Smooth muscle cell (in vitro differentiated cells): ENCODE results near the gene LY6G6F. TPM values are rescaled to one million over a fixed set of nuclear protein-coding genes. Genes with fewer than 3 reads are reported as not detected.
A peak's percentile ranks its signal among the peaks of the same experiment; 100 is the strongest.

Experiments used
- DNase-seq: peaks from one replicate; lab custom pipeline; 2025; ENCODE audit not compliant: unreplicated experiment; lab: John Stamatoyannopoulos, UW
- H2AFZ ChIP-seq: fragments of 200-600 bp; sonication (generic); 2 replicates; pipeline ENCODE4 v1.6.0; 2016; ENCODE audit warnings: antibody characterized with exemption, low read depth, mild to moderate bottlenecking
- H3F3A ChIP-seq: fragments of 200-600 bp; sonication (generic); 2 replicates; pipeline ENCODE4 v1.6.0; 2017; ENCODE audit warnings: antibody characterized with exemption, low read depth
- H3K27ac ChIP-seq: fragments of 200-600 bp; sonication (generic); 2 replicates; pipeline ENCODE4 v1.5.1; 2016; ENCODE audit warnings: low read depth, mild to moderate bottlenecking
- H3K27me3 ChIP-seq: fragments of 200-600 bp; sonication (generic); 2 replicates; pipeline ENCODE4 v1.6.1; 2016; ENCODE audit warnings: low read depth, mild to moderate bottlenecking
- H3K36me3 ChIP-seq: fragments of 200-600 bp; sonication (generic); 2 replicates; pipeline ENCODE4 v1.5.1; 2016; ENCODE audit warnings: low read depth
- H3K4me1 ChIP-seq: fragments of 200-600 bp; sonication (generic); 2 replicates; pipeline ENCODE4 v1.5.1; 2016; ENCODE audit warnings: low read depth
- H3K4me2 ChIP-seq: fragments of 200-600 bp; sonication (generic); 2 replicates; pipeline ENCODE4 v1.6.0; 2016; ENCODE audit warnings: mild to moderate bottlenecking
- H3K4me3 ChIP-seq: fragments of 200-600 bp; sonication (generic); 2 replicates; pipeline ENCODE4 v1.5.1; 2016; ENCODE audit warnings: mild to moderate bottlenecking
- H3K79me2 ChIP-seq: fragments of 200-600 bp; sonication (generic); 2 replicates; pipeline ENCODE4 v1.6.0; 2016; ENCODE audit warnings: low read depth, mild to moderate bottlenecking
- H3K9ac ChIP-seq: fragments of 200-600 bp; sonication (generic); 2 replicates; pipeline ENCODE4 v1.6.0; 2016; ENCODE audit warnings: low read depth
- H3K9me3 ChIP-seq: fragments of 200-600 bp; sonication (generic); replicated peaks from 2 replicates; pipeline ENCODE4 v1.5.1; 2016; ENCODE audit warnings: low read depth
- H4K20me1 ChIP-seq: fragments of 200-600 bp; sonication (generic); 2 replicates; pipeline ENCODE4 v1.6.0; 2016; ENCODE audit warnings: low read depth
- WGBS: methylation state at CpG from one replicate; pipeline ENCODE4 v1.1.7; 2016; ENCODE audit warnings: low lambda C conversion rate; 5-methylcytosine and 5-hydroxymethylcytosine counted together
- polyA plus RNA-seq: library from polyadenylated mRNA; unstranded; fragments of >200 nt; fragmentation: Nextera tagmentation; extraction: Ambion mirVana; gene quantifications from 2 replicates; pipeline ENCODE4 v1.2.1, GENCODE V29; 2016
- total RNA-seq: library from RNA; depleted of rRNA; stranded (reverse); fragments of >200 nt; gene quantifications from 2 replicates; pipeline ENCODE4 v1.2.3, GENCODE V29; 2014
- TF ChIP-seq, protein P1 (sequence below): fragments of 200-600 bp; sonication (generic); IDR thresholded peaks from 2 replicates; pipeline ENCODE4 v1.5.1; 2017; ENCODE audit warnings: borderline replicate concordance, mild to moderate bottlenecking, antibody characterized with exemption; ENCODE audit not compliant: insufficient read depth, poor library complexity, severe bottlenecking

LY6G6F gene
- total and polyA plus RNA-seq, 2 experiments from 2014 or later = not detected

DNA sequence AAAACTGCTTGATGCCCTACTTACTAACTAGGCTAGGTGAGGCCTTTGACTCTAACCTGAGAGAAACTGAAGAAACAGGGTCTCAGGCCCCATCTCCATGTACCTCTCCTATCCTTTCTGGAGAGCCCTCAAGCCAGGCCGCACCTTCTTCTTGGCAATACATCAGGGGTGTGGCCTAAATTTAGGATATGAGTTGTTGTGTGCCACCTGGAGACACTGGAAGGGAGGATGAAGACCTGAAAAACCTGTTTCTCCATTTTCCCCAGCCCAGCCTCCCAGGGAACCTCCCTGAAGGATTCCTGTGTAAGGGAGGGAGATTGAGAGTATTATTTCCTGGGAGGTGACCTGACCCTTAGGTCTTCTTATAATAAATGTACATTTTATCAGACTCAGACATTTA is 11.6 kb downstream of the LY6G6F start:
- TF ChIP-seq, protein P1, sequence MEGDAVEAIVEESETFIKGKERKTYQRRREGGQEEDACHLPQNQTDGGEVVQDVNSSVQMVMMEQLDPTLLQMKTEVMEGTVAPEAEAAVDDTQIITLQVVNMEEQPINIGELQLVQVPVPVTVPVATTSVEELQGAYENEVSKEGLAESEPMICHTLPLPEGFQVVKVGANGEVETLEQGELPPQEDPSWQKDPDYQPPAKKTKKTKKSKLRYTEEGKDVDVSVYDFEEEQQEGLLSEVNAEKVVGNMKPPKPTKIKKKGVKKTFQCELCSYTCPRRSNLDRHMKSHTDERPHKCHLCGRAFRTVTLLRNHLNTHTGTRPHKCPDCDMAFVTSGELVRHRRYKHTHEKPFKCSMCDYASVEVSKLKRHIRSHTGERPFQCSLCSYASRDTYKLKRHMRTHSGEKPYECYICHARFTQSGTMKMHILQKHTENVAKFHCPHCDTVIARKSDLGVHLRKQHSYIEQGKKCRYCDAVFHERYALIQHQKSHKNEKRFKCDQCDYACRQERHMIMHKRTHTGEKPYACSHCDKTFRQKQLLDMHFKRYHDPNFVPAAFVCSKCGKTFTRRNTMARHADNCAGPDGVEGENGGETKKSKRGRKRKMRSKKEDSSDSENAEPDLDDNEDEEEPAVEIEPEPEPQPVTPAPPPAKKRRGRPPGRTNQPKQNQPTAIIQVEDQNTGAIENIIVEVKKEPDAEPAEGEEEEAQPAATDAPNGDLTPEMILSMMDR = no peak
- H3F3A ChIP-seq = no peaks in the 10 kb centered on the region
- H3K4me2 ChIP-seq = no peak overlapping the region
- no peak overlapping the region for H3K4me3 ChIP-seq
- H3K9me3 ChIP-seq = no peaks in the 10 kb centered on the region
- 93% methylated on average over 1 of the region's 1 CpG for WGBS
- peaks cover 18% of the 10 kb centered on the region for H3K4me1 ChIP-seq
- no peak overlapping the region for H3K9ac ChIP-seq
- no peaks in the 10 kb centered on the region for H3K36me3 ChIP-seq
- no peaks in the 10 kb centered on the region for H3K27me3 ChIP-seq
- no peak overlapping the region for H2AFZ ChIP-seq
- peak overlapping the region; percentile 37 for H3K27ac ChIP-seq
- H3K79me2 ChIP-seq = no peaks in the 10 kb centered on the region
- no peak for DNase-seq
- H4K20me1 ChIP-seq = no peaks in the 10 kb centered on the region

DNA sequence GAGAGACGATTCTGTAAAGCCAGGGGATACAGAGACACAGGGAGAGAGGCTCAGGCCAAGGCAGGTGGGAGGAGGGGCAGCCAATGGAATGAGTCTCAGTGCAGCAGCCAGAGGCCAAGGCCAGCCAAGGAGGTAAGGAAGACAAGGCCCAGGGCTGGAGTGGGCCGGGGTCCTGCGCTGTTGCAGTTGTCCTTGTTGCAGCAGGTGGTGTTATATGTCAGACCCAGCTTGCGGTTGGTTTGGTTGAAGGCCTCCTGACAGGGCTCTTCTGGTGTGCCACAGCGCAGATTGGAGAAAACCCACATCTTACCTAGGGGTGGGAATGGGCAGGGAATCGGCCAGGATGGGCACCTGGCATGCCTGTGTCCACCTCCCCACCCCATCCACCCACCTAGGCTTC is 12.3 kb downstream of the LY6G6F start:
- DNase-seq = no peak
- no peaks in the 10 kb centered on the region for H3F3A ChIP-seq
- no peak overlapping the region for H2AFZ ChIP-seq
- no peaks in the 10 kb centered on the region for H3K27me3 ChIP-seq
- 94% methylated on average over 6 of the region's 6 CpGs for WGBS
- H3K27ac ChIP-seq = peak overlapping the region; percentile 37
- peaks cover 11% of the 10 kb centered on the region for H3K4me1 ChIP-seq
- H4K20me1 ChIP-seq = no peaks in the 10 kb centered on the region
- TF ChIP-seq, protein P1 = no peak
- H3K9me3 ChIP-seq = no peaks in the 10 kb centered on the region
- H3K36me3 ChIP-seq = no peaks in the 10 kb centered on the region
- H3K79me2 ChIP-seq = no peaks in the 10 kb centered on the region
- no peak overlapping the region for H3K4me2 ChIP-seq
- no peak overlapping the region for H3K4me3 ChIP-seq
- H3K9ac ChIP-seq = no peak overlapping the region

DNA sequence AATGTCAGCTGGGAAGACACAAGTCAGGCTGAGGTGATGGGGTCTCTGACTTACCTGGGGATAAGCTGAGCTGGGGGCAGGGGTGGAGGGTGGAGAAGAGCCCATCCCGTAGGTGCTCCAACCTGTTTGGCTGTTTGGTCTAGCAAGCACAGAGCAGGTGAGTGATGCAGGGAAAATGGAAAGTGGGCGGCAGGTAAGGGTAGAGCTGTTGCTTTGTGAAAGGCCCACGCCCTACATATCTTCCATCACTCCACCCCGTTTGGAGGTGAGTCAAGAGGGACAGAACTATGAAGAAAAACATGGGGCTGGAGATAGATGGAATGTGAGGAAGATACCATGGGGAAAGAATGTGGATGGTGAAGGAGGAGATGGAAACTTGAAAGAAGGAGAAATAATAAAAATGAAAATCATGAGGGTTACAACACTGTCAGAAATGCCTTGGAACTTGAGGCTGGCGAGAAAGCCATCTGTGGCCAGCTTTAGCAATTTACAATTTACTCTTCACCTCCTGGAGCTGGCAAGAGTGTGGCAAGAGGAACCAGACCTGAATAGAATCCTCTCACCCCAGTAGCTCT is 13.6 kb downstream of the LY6G6F start:
- Histone ChIP-seq H3F3A (no peaks in the 10 kb centered on the region), H2AFZ (no peak overlapping the region), H3K4me2 (no peak overlapping the region), H3K4me1 (no peaks in the 10 kb centered on the region), H3K27ac (peak overlapping the region; percentile 60), H3K9ac (peak overlapping the region; percentile 28), H3K79me2 (no peaks in the 10 kb centered on the region), H3K9me3 (no peaks in the 10 kb centered on the region), H3K27me3 (no peaks in the 10 kb centered on the region), H4K20me1 (no peaks in the 10 kb centered on the region), H3K36me3 (no peaks in the 10 kb centered on the region), H3K4me3 (no peak overlapping the region)
- TF ChIP-seq, protein P1 = no peak
- WGBS = 74% methylated on average over 5 of the region's 5 CpGs
- DNase-seq = no peak

DNA sequence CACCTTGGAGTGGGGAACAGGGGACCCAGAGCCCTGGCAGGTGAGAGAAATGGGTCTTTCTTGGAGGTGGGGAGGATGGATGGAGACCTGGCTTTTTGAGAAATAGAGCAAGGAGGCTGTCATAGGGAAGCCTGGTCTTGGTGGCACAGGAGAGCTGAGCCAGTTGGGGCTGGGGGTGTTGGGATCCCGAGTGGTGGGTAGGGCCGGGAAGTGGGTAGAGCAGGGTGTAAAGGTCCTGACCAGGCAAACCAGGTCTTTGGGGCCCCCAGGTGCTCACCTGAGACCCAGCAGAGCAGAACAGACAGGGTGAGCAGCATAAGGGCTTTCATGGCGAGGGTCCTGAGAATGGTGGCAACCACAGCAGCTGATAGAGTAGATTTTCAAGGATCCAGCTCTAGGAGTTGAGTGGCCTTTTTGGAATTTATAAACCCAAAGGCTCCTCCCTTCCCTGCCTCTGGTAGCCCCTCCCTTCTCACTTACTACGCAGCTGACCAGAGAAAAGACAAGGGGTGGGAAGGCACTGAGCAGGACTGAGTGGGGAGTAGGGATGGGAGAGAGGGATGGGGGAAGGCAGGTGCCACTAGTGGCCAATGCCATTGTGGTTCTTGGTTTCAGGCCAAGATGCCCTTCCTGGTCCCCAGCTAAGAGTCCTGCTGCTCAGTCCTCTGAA is 14.8 kb downstream of the LY6G6F start, which contains the start of gene LY6G6C:
Gene LY6G6C (minus strand): TSS at position 396 of the 670 bp plus-strand sequence. CDS start 67 bp downstream, at position 329.
- DNase-seq = no peak
- Histone ChIP-seq H3K36me3 (no peaks in the 10 kb centered on the region), H3K79me2 (no peaks in the 10 kb centered on the region), H2AFZ (no peak within 1 kb of the TSS), H3K9ac (no peak within 1 kb of the TSS), H3K27me3 (no peaks in the 10 kb centered on the region), H3F3A (peaks cover 3% of the 10 kb centered on the region), H3K27ac (no peak within 1 kb of the TSS), H4K20me1 (no peaks in the 10 kb centered on the region), H3K9me3 (no peaks in the 10 kb centered on the region), H3K4me2 (no peak within 1 kb of the TSS), H3K4me1 (no peaks in the 10 kb centered on the region), H3K4me3 (no peak within 1 kb of the TSS)
- WGBS = 93% methylated on average over 4 of the region's 4 CpGs
- TF ChIP-seq, protein P1 = no peak
